Small intestine (tissue), 16 donors: Measurements from ENCODE around the gene F8. TPM values are rescaled to one million over a fixed set of nuclear protein-coding genes. Genes with fewer than 3 reads are reported as not detected.

ENCODE experiments used
- DNase-seq, 2 donors: peaks; one replicate each; pipeline versions ENCODE4 v3.0.0 to v3.0.0-alpha.2; 2013
- FAIRE-seq: peaks from 2 replicates; lab custom pipeline; 2012; peaks lifted over from hg19 to GRCh38; lab: Jason Lieb, UNC
- H3K27ac ChIP-seq, 3 donors: one replicate each; pipeline ENCODE4 v1.5.1; 2013; ENCODE audit warnings: low read length in 2 of 3, mild to moderate bottlenecking in 2 of 3, control low read depth in 1 of 3, inconsistent platforms in 1 of 3, low read depth in 1 of 3, moderate library complexity in 1 of 3
- H3K27me3 ChIP-seq, 3 donors: one replicate each; pipeline ENCODE4 v1.6.1; 2013; ENCODE audit warnings: low read length in 3 of 3, inconsistent platforms in 1 of 3; ENCODE audit not compliant: control insufficient read depth in 3 of 3, insufficient read depth in 3 of 3
- H3K36me3 ChIP-seq, 3 donors: one replicate each; pipeline ENCODE4 v1.6.1; 2013; ENCODE audit warnings: low read length in 3 of 3, inconsistent platforms in 1 of 3, low read depth in 1 of 3, mild to moderate bottlenecking in 1 of 3, moderate library complexity in 1 of 3; ENCODE audit not compliant: control insufficient read depth in 3 of 3, insufficient read depth in 2 of 3
- H3K4me1 ChIP-seq, 3 donors: one replicate each; pipeline ENCODE4 v1.6.1; 2013; ENCODE audit warnings: low read length in 2 of 3, inconsistent platforms in 1 of 3, low read depth in 1 of 3, mild to moderate bottlenecking in 1 of 3, moderate library complexity in 1 of 3; ENCODE audit not compliant: control insufficient read depth in 3 of 3, insufficient read depth in 2 of 3
- H3K4me3 ChIP-seq, 3 donors: one replicate each; pipeline ENCODE4 v1.5.1; 2013; ENCODE audit warnings: low read length in 3 of 3, control low read depth in 1 of 3, inconsistent platforms in 1 of 3, low read depth in 1 of 3, mild to moderate bottlenecking in 1 of 3, moderate library complexity in 1 of 3
- H3K9me3 ChIP-seq, 2 donors: one replicate each; pipeline ENCODE4 v1.6.1; 2013; ENCODE audit warnings: low read depth in 1 of 2, low read length in 1 of 2; ENCODE audit not compliant: control insufficient read depth in 2 of 2, insufficient read depth in 1 of 2
- WGBS, 3 donors: extraction: QIAGEN DNeasy Blood & Tissue Kit; methylation state at CpG; one replicate each; pipeline ENCODE4 v1.1.7; 2013; 5-methylcytosine and 5-hydroxymethylcytosine counted together
- long read RNA-seq, 10 donors: transcript quantifications; one replicate each; lab custom pipeline, GENCODE V29; 2026
- polyA plus RNA-seq, 4 donors: library from polyadenylated mRNA; stranded (reverse) in 3 of 4; unstranded in 1 of 4; fragments of 200-250 nt in 3 of 4; fragments of 120-200 nt in 1 of 4; gene quantifications; one replicate each; pipeline versions ENCODE4 v1.2.1 to v1.2.3, GENCODE V29; 2013
- donor health status: healthy with polysubstance abuse.
- donor health status: control.
- donor health status: control.
- donor health status: Bipolar disorder and iron deficiency.
- donor health status: healthy.

F8 gene
- polyA plus RNA-seq: 1 to 10 TPM in 3 of 4 donors, under 1 TPM in 1; 0.89 to 4.8 (median 1.7) TPM
- long read RNA-seq, donor 1, partial matches to known transcripts: 236 of 236 reads
- long read RNA-seq, donor 1, other reads (novel, unspliced or antisense): 0 of 236 reads
- long read RNA-seq, donor 2: 0 reads
- long read RNA-seq, donor 3, partial matches to known transcripts: 0 of 1 reads
- long read RNA-seq, donor 3, other reads (novel, unspliced or antisense): 0 of 1 reads
- long read RNA-seq, donor 4: 0 reads
- long read RNA-seq, donor 5, partial matches to known transcripts: 22 of 42 reads
- long read RNA-seq, donor 5, other reads (novel, unspliced or antisense): 20 of 42 reads
- long read RNA-seq, donor 6, partial matches to known transcripts: 0 of 1 reads
- long read RNA-seq, donor 6, other reads (novel, unspliced or antisense): 0 of 1 reads
- long read RNA-seq, donor 7, partial matches to known transcripts: 315 of 586 reads
- long read RNA-seq, donor 7, other reads (novel, unspliced or antisense): 271 of 586 reads
- long read RNA-seq, donor 8: 0 reads
- long read RNA-seq, donor 9, partial matches to known transcripts: 0 of 20 reads
- long read RNA-seq, donor 9, other reads (novel, unspliced or antisense): 20 of 20 reads
- long read RNA-seq, donor 10: 0 reads

GRCh38 chrX:155022585-155022984, at the start of gene F8:
Gene F8, minus strand, starts transcription at chrX:155022723. Its CDS starts 171 bp downstream, at chrX:155022552.
- no peaks in the 10 kb centered on the region for H3K4me1 ChIP-seq
- no peaks in the 10 kb centered on the region for H3K27me3 ChIP-seq
- no peak for DNase-seq
- H3K9me3 ChIP-seq: no peaks in the 10 kb centered on the region
- no peaks in the 10 kb centered on the region for H3K36me3 ChIP-seq
- WGBS, 3 donors: 12 to 26% (median 14%) methylated on average over 1 of the region's 1 CpG
- H3K4me3 ChIP-seq: no peak within 1 kb of the TSS
- no peak for FAIRE-seq
- no peak within 1 kb of the TSS for H3K27ac ChIP-seq

GRCh38 chrX:155071694-155072280, 49.3 kb upstream of the F8 start:
- DNase-seq (peak in 1 of 2 donors; percentile 13), FAIRE-seq (no peak)
- H3K27ac ChIP-seq: peak overlapping the region; percentile 4 to 94 (median 81)
- H3K4me3 ChIP-seq: peak overlapping the region; percentile 60 to 80 (median 69)
- 1 to 44% (median 7%) methylated on average over 17 to 25 of the region's 25 CpGs for WGBS, 3 donors
- H3K9me3 ChIP-seq: no peaks in the 10 kb centered on the region
- no peaks in the 10 kb centered on the region for H3K27me3 ChIP-seq
- H3K4me1 ChIP-seq: no peaks in the 10 kb centered on the region
- peaks cover 0 to 3% (median 0%) of the 10 kb centered on the region in 3 donors for H3K36me3 ChIP-seq

- Histone ChIP-seq H3K4me1 (no peaks in the 10 kb centered on the region), H3K9me3 (no peaks in the 10 kb centered on the region), H3K36me3 (peaks cover 0 to 2% (median 0%) of the 10 kb centered on the region in 3 donors), H3K27me3 (no peaks in the 10 kb centered on the region), H3K27ac (peak within 1 kb of the TSS; percentile 74 to 94 (median 84)), H3K4me3 (peak within 1 kb of the TSS; percentile 60 to 87 (median 69))
- 1 to 40% (median 10%) methylated on average over 33 to 79 of the region's 81 CpGs for WGBS, 3 donors
- no peak for FAIRE-seq
- peak; percentile 78 to 88 for DNase-seq
Measured at GRCh38 chrX:155070975-155071693, 48.6 kb upstream of the F8 start, which contains the start of the genes BRCC3, CMC4 and MTCP1. Gene BRCC3, plus strand, starts transcription at chrX:155071508. Its CDS starts 20 bp downstream, at chrX:155071528. Gene CMC4, minus strand, starts transcription at chrX:155071136. Its CDS starts 7,113 bp downstream, at chrX:155064023. Gene MTCP1, minus strand, starts transcription at chrX:155071136. Its CDS starts 5,126 bp downstream, at chrX:155066010.

- Histone ChIP-seq H3K4me1 (no peaks in the 10 kb centered on the region), H3K9me3 (no peaks in the 10 kb centered on the region), H3K36me3 (no peaks in the 10 kb centered on the region), H3K4me3 (peak overlapping the region; percentile 53 to 87 (median 66)), H3K27ac (peak overlapping the region; percentile 74 to 94 (median 84)), H3K27me3 (no peaks in the 10 kb centered on the region)
- WGBS, 3 donors: 1 to 45% (median 3%) methylated on average over 16 of the region's 16 CpGs
- no peak for DNase-seq
- no peak for FAIRE-seq
Measured at GRCh38 chrX:155070663-155070974, 48.1 kb upstream of the F8 start.

- Histone ChIP-seq H3K36me3 (no peaks in the 10 kb centered on the region), H3K4me3 (peak overlapping the region in 2 of 3 donors; percentile 66 to 87), H3K4me1 (no peaks in the 10 kb centered on the region), H3K27me3 (no peaks in the 10 kb centered on the region), H3K9me3 (no peaks in the 10 kb centered on the region), H3K27ac (peak overlapping the region in 1 of 3 donors; percentile 84)
- DNase-seq: peak; percentile 18 to 23
- FAIRE-seq: no peak
- WGBS, 3 donors: 4 to 31% (median 6%) methylated on average over 12 of the region's 12 CpGs
Measured at GRCh38 chrX:155070038-155070437, 47.5 kb upstream of the F8 start.

GRCh38 chrX:155069414-155069813, 46.9 kb upstream of the F8 start:
- H3K4me1 ChIP-seq: no peaks in the 10 kb centered on the region
- H3K27me3 ChIP-seq: no peaks in the 10 kb centered on the region
- H3K9me3 ChIP-seq: no peaks in the 10 kb centered on the region
- FAIRE-seq: no peak
- no peak overlapping the region for H3K27ac ChIP-seq
- no peak for DNase-seq
- no peaks in the 10 kb centered on the region for H3K36me3 ChIP-seq
- H3K4me3 ChIP-seq: no peak overlapping the region
- WGBS, 3 donors: 72 to 90% (median 75%) methylated on average over 1 of the region's 1 CpG

- no peak overlapping the region for H3K27ac ChIP-seq
- FAIRE-seq: no peak
Measured at GRCh38 chrX:155068165-155068564, 45.6 kb upstream of the F8 start.

More at GRCh38 chrX:155068165-155068564, 45.6 kb upstream of the F8 start:
- Histone ChIP-seq H3K27me3 (no peaks in the 10 kb centered on the region), H3K9me3 (no peaks in the 10 kb centered on the region), H3K4me1 (no peaks in the 10 kb centered on the region), H3K4me3 (no peak overlapping the region), H3K36me3 (no peaks in the 10 kb centered on the region)
- DNase-seq: no peak
- 59 to 82% (median 59%) methylated on average over 1 of the region's 1 CpG for WGBS, 3 donors
